OCI-LY1 (cell line): ENCODE measurements around the gene GINS3.

Source experiments
- H2AFZ ChIP-seq: fragments of 200-600 bp; sonication (generic), shearing (Covaris generic); 2 replicates; pipeline ENCODE4 v1.6.0; 2014; ENCODE audit warnings: antibody characterized with exemption, mild to moderate bottlenecking, low read length
- H3F3A ChIP-seq: fragments of 200-600 bp; sonication (generic), shearing (Covaris generic); 2 replicates; pipeline ENCODE4 v1.6.0; 2014; ENCODE audit warnings: mild to moderate bottlenecking, antibody characterized with exemption, low read length, moderate library complexity; ENCODE audit not compliant: insufficient read depth
- H3K27ac ChIP-seq: fragments of 200-600 bp; sonication (generic); 2 replicates; pipeline ENCODE4 v1.5.1; 2014; ENCODE audit warnings: low read length, mixed run types, mild to moderate bottlenecking, low read depth; ENCODE audit not compliant: poor library complexity, severe bottlenecking
- H3K27me3 ChIP-seq: fragments of 200-600 bp; sonication (generic); 2 replicates; pipeline ENCODE4 v1.6.0; 2014; ENCODE audit warnings: antibody characterized with exemption, mild to moderate bottlenecking, low read length, moderate library complexity; ENCODE audit not compliant: insufficient read depth
- H3K36me3 ChIP-seq: fragments of 200-600 bp; sonication (generic); 2 replicates; pipeline ENCODE4 v1.6.1; 2014; ENCODE audit warnings: mild to moderate bottlenecking, antibody characterized with exemption, low read length, moderate library complexity, mixed read lengths; ENCODE audit not compliant: insufficient read depth
- H3K4me1 ChIP-seq: fragments of 200-600 bp; sonication (generic); 2 replicates; pipeline ENCODE4 v1.5.1; 2014; ENCODE audit warnings: mild to moderate bottlenecking, low read length, moderate library complexity; ENCODE audit not compliant: insufficient read depth, severe bottlenecking
- H3K4me2 ChIP-seq: fragments of 200-600 bp; sonication (generic), shearing (Covaris generic); 2 replicates; pipeline ENCODE4 v1.6.1; 2014; ENCODE audit warnings: low read length
- H3K4me3 ChIP-seq: fragments of 200-600 bp; sonication (generic); 2 replicates; pipeline ENCODE4 v1.5.1; 2014; ENCODE audit warnings: low read length, low read depth, mild to moderate bottlenecking, mixed read lengths; ENCODE audit not compliant: poor library complexity, severe bottlenecking
- H3K79me2 ChIP-seq: fragments of 200-600 bp; shearing (Covaris generic); 2 replicates; pipeline ENCODE4 v1.6.1; 2016; ENCODE audit warnings: mixed run types, low read length, mixed read lengths; ENCODE audit not compliant: insufficient read depth
- H3K9ac ChIP-seq: fragments of 200-600 bp; sonication (generic), shearing (Covaris generic); 2 replicates; pipeline ENCODE4 v1.6.1; 2014; ENCODE audit warnings: mild to moderate bottlenecking, low read length, mixed read lengths
- H3K9me2 ChIP-seq: fragments of 200-600 bp; sonication (generic), shearing (Covaris generic); 2 replicates; pipeline ENCODE4 v1.6.1; 2014; ENCODE audit warnings: low read depth, mild to moderate bottlenecking, low read length, mixed read lengths
- H3K9me3 ChIP-seq: fragments of 200-600 bp; shearing (Covaris generic); 2 replicates; pipeline ENCODE4 v1.6.1; 2014; ENCODE audit warnings: low read length, mixed read lengths
- H4K20me1 ChIP-seq: fragments of 200-600 bp; sonication (generic), shearing (Covaris generic); 2 replicates; pipeline ENCODE4 v1.6.0; 2016; ENCODE audit warnings: mild to moderate bottlenecking, low read length; ENCODE audit not compliant: insufficient read depth
- EZH2 ChIP-seq: fragments of 200-600 bp; sonication (generic), shearing (Covaris generic); IDR thresholded peaks from 2 replicates; pipeline ENCODE4 v1.8.0; 2017; ENCODE audit warnings: borderline replicate concordance, mixed run types, mild to moderate bottlenecking, antibody characterized with exemption, low read length, moderate library complexity, mixed read lengths
- TF ChIP-seq, protein P1 (sequence below): fragments of 200-600 bp; sonication (generic), shearing (Covaris generic); IDR thresholded peaks from 2 replicates; pipeline ENCODE4 v1.5.1; 2017; ENCODE audit warnings: mild to moderate bottlenecking, antibody characterized with exemption, low read length, moderate library complexity, mixed read lengths

Gene GINS3

DNA sequence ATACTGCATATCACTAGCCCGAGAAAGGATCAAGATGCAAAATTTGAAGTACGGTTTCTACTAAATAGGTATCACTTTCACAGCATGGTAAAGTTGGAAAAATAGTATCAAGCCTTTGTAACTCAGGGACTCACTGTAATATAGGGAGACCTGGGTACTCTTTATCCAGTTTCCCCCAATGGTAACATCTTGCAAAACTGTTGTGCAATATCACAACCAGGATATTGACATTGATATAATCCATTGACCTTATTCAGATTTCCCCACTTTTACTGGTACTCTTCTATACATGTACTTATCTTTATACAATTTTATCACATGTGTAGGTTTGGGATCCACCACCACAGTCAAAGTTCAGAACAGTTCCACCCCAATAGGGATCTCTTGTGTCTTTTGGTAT is 20.4 kb upstream of the GINS3 start:
- no peaks in the 10 kb centered on the region for H3K4me1 ChIP-seq
- no peak overlapping the region for H3K9ac ChIP-seq
- no peaks in the 10 kb centered on the region for H3K36me3 ChIP-seq
- H3F3A ChIP-seq, result no peaks in the 10 kb centered on the region
- H2AFZ ChIP-seq, result no peak overlapping the region
- H3K27ac ChIP-seq, result no peak overlapping the region
- TF ChIP-seq, protein P1, sequence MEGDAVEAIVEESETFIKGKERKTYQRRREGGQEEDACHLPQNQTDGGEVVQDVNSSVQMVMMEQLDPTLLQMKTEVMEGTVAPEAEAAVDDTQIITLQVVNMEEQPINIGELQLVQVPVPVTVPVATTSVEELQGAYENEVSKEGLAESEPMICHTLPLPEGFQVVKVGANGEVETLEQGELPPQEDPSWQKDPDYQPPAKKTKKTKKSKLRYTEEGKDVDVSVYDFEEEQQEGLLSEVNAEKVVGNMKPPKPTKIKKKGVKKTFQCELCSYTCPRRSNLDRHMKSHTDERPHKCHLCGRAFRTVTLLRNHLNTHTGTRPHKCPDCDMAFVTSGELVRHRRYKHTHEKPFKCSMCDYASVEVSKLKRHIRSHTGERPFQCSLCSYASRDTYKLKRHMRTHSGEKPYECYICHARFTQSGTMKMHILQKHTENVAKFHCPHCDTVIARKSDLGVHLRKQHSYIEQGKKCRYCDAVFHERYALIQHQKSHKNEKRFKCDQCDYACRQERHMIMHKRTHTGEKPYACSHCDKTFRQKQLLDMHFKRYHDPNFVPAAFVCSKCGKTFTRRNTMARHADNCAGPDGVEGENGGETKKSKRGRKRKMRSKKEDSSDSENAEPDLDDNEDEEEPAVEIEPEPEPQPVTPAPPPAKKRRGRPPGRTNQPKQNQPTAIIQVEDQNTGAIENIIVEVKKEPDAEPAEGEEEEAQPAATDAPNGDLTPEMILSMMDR, result no peak
- no peak for TF ChIP-seq EZH2
- no peaks in the 10 kb centered on the region for H3K9me2 ChIP-seq
- no peak overlapping the region for H3K4me2 ChIP-seq
- H3K4me3 ChIP-seq, result no peak overlapping the region
- H4K20me1 ChIP-seq, result no peaks in the 10 kb centered on the region
- no peaks in the 10 kb centered on the region for H3K79me2 ChIP-seq
- H3K9me3 ChIP-seq, result no peaks in the 10 kb centered on the region
- peaks cover 8% of the 10 kb centered on the region; the same call in 1 of the 2 replicates for H3K27me3 ChIP-seq

DNA sequence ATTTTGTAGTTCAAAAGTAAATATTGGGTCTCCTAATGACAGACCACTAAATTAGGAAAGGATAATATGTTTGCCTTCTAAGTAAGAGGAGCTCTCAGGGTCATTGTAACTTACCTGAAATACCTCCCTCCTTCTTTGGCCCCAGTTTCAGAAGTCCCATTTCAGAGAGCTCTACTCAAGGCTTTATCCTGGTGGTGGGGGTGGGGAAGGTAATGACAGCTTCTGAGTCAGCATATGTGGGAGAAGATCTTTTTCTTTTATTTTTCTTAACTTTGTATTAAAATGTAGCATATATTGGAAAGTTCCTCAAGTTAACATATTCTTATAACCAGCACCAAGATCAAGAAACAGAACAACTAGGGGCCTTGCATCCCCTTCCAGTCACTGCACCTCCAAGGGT is 16.9 kb upstream of the GINS3 start:
- H3K4me3 ChIP-seq, result no peak overlapping the region
- no peaks in the 10 kb centered on the region for H3K4me1 ChIP-seq
- H3K9ac ChIP-seq, result no peak overlapping the region
- H3K9me2 ChIP-seq, result no peaks in the 10 kb centered on the region
- H3F3A ChIP-seq, result no peaks in the 10 kb centered on the region
- TF ChIP-seq, protein P1, result no peak
- no peak for TF ChIP-seq EZH2
- H3K27ac ChIP-seq, result no peak overlapping the region
- H3K27me3 ChIP-seq, result peaks cover 8% of the 10 kb centered on the region; the same call in 1 of the 2 replicates
- no peak overlapping the region for H2AFZ ChIP-seq
- no peaks in the 10 kb centered on the region for H3K79me2 ChIP-seq
- no peak overlapping the region for H3K4me2 ChIP-seq
- H3K36me3 ChIP-seq, result no peaks in the 10 kb centered on the region
- no peaks in the 10 kb centered on the region for H3K9me3 ChIP-seq
- H4K20me1 ChIP-seq, result no peaks in the 10 kb centered on the region

DNA sequence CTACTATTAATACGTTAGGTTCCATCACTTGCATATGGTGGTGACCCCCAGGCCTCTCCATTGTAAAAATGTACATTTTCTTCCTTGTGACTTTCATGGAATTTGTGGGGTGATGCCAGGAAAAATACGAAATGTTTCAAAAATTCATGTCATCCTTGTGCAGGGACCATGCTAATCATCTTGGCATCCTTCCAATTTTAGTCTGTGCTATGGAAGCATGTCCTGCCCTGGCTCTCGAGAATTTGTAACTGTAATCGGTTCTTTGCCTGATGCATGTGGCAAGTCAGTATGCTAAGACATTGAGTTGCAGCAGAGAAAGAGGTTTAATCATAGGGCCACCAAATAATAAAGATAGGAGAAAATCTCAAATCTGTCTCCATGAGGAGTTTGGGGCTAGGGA is 14.3 kb upstream of the GINS3 start:
- no peaks in the 10 kb centered on the region for H3K36me3 ChIP-seq
- TF ChIP-seq, protein P1, result no peak
- TF ChIP-seq EZH2, result no peak
- no peak overlapping the region for H3K27ac ChIP-seq
- H3K4me2 ChIP-seq, result no peak overlapping the region
- no peaks in the 10 kb centered on the region for H3K79me2 ChIP-seq
- no peak overlapping the region for H2AFZ ChIP-seq
- H3K9me3 ChIP-seq, result no peaks in the 10 kb centered on the region
- no peak overlapping the region for H3K9ac ChIP-seq
- H3K27me3 ChIP-seq, result no peaks in the 10 kb centered on the region
- no peaks in the 10 kb centered on the region for H3K4me1 ChIP-seq
- H4K20me1 ChIP-seq, result no peaks in the 10 kb centered on the region
- no peaks in the 10 kb centered on the region for H3K9me2 ChIP-seq
- H3K4me3 ChIP-seq, result no peak overlapping the region
- no peaks in the 10 kb centered on the region for H3F3A ChIP-seq
